Uterus (tissue), 2 donors: ENCODE measurements around the gene CHD8.
"Not testable (repeated sequence)": the region's sequence is repeated elsewhere in the genome, so short reads cannot be mapped to it uniquely, and the experiment has no call there.

ENCODE experiments used
- CTCF ChIP-seq, 4 experiments: fragments of 200-600 bp in 2 of 4; fragments of 450-650 bp in 2 of 4; sonication (generic) in 2 of 4; IDR thresholded peaks; one replicate each; pipeline ENCODE4 v1.5.1; 2016 to 2019; ENCODE audit warnings: antibody characterized with exemption in 4 of 4, mild to moderate bottlenecking in 2 of 4, moderate library complexity in 1 of 4
- POLR2A ChIP-seq, 2 donors: fragments of 450-650 bp; IDR thresholded peaks; one replicate each; pipeline ENCODE4 v1.6.1; 2016; ENCODE audit warnings: antibody characterized with exemption in 2 of 2, mild to moderate bottlenecking in 1 of 2, moderate library complexity in 1 of 2

- TF ChIP-seq CTCF, POLR2A (IDR thresholded peaks at IDR 0.05): not testable (repeated sequence)
These were observed 13.3 kb downstream of the CHD8 start for GRCh38 chr14:21442657-21443056.
